ENCODE measurements around the gene LCOR.

The LCOR gene

DNA sequence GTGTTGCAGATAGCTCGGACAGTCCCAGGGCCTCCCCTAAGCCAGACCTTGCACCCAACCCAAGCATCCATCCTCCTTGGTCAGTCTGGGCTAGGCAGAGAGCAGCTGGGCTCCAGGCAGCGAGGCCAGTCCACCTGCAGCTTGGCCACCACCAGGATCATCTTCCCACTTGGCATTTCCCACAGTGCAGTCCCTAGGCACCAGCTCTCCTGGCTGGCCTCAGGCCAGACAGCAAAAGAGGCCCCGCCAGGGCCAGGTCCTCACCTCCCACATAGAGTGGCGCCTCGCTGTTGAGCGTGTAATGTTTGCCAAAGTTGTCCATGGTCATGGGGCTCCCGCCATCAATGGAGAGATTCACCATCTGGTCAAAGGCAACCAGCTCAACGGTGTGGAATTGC lies 171.7 kb downstream of the LCOR start:
- TF ChIP-seq, protein P1, sequence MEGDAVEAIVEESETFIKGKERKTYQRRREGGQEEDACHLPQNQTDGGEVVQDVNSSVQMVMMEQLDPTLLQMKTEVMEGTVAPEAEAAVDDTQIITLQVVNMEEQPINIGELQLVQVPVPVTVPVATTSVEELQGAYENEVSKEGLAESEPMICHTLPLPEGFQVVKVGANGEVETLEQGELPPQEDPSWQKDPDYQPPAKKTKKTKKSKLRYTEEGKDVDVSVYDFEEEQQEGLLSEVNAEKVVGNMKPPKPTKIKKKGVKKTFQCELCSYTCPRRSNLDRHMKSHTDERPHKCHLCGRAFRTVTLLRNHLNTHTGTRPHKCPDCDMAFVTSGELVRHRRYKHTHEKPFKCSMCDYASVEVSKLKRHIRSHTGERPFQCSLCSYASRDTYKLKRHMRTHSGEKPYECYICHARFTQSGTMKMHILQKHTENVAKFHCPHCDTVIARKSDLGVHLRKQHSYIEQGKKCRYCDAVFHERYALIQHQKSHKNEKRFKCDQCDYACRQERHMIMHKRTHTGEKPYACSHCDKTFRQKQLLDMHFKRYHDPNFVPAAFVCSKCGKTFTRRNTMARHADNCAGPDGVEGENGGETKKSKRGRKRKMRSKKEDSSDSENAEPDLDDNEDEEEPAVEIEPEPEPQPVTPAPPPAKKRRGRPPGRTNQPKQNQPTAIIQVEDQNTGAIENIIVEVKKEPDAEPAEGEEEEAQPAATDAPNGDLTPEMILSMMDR (IDR thresholded peaks at IDR 0.05; ENCODE audit: poor library complexity, severe bottlenecking), result no peak
- Histone ChIP-seq H3K27ac (ENCODE audit: poor library complexity, severe bottlenecking) (no peak overlapping the region), H3K4me1 (ENCODE audit: insufficient read depth, poor library complexity, severe bottlenecking) (peaks cover 6% of the 10 kb centered on the region), H3K4me3 (ENCODE audit: severe bottlenecking) (no peak overlapping the region), H3K9me3 (ENCODE audit: severe bottlenecking) (peaks cover 9% of the 10 kb centered on the region), H3K27me3 (ENCODE audit: insufficient read depth, poor library complexity, severe bottlenecking) (no peaks in the 10 kb centered on the region), H3K36me3 (ENCODE audit: low read depth) (no peaks in the 10 kb centered on the region)
- no peak for DNase-seq (ENCODE audit: low spot score)
- no peak for ATAC-seq (ENCODE audit: low read depth)

DNA sequence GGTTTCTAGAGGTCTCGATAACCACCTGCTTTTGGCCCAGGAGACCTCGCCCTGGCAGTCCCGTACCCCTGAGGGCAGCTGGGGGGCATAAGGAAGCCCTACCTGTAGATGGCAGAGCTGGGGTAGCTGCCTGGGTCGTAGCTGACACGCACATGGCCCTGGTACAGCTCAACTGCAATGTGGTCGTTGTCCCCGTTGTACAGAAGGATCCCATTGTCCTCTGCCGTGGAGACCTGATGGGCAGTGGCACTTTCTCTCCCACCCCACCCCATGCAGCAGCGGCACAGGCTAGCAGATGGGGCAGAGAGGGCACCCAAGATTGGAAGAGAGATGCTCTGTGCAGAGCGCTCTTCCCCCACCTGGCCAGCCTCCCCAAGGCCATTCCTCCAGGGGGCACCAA lies 172.5 kb downstream of the LCOR start:
- TF ChIP-seq, protein P1 (IDR thresholded peaks at IDR 0.05; ENCODE audit: poor library complexity, severe bottlenecking), result no peak
- peaks cover 6% of the 10 kb centered on the region for H3K4me1 ChIP-seq (ENCODE audit: insufficient read depth, poor library complexity, severe bottlenecking)
- DNase-seq (ENCODE audit: low spot score), result no peak
- no peaks in the 10 kb centered on the region for H3K27me3 ChIP-seq (ENCODE audit: insufficient read depth, poor library complexity, severe bottlenecking)
- no peak overlapping the region for H3K27ac ChIP-seq (ENCODE audit: poor library complexity, severe bottlenecking)
- H3K4me3 ChIP-seq (ENCODE audit: severe bottlenecking), result no peak overlapping the region
- no peak for ATAC-seq (ENCODE audit: low read depth)
- H3K36me3 ChIP-seq (ENCODE audit: low read depth), result no peaks in the 10 kb centered on the region
- peaks cover 9% of the 10 kb centered on the region for H3K9me3 ChIP-seq (ENCODE audit: severe bottlenecking)

DNA sequence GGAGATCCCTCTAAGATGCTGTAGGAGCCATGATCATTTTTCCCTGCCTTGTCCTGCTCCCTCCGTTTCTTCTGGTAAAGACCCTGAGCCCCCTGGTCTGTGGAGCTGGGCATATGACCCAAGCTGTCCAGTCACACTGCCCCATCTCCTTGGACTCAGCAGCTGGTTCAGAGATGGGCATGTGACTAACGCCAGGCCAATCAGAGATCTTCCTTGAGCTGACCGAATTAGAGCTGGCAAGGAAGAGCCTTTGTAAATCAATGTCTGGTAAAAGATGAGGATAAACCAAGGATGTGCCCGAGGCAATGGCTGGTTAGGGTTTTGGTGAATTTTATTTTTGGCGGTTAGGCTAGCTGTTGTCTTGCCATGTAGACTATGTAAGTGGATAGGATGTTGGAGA lies 173.3 kb downstream of the LCOR start:
- peaks cover 1% of the 10 kb centered on the region for H3K4me1 ChIP-seq (ENCODE audit: insufficient read depth, poor library complexity, severe bottlenecking)

DNA sequence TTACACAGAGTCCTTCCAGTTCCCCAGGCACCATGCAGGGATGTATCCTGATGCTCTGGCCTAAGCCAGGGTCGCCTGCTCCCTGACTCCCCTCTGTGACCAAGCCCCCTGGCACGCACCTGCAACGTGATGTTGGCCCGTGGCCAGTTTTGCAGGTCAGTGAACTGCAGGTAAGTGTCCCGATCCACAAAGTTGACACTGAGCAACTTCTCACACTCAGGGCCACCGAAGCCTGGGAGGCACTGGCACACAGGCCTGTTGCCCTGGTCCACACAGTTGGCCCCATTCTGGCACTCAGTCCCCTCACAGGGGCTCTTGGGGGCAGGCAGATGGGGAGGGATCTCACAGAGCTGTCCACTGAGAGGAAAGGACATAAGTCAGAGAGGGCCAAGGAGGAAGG lies 174.3 kb downstream of the LCOR start:
- Histone ChIP-seq H3K4me3 (ENCODE audit: severe bottlenecking) (no peak overlapping the region), H3K36me3 (ENCODE audit: low read depth) (no peaks in the 10 kb centered on the region), H3K27me3 (ENCODE audit: insufficient read depth, poor library complexity, severe bottlenecking) (no peaks in the 10 kb centered on the region), H3K27ac (ENCODE audit: poor library complexity, severe bottlenecking) (no peak overlapping the region), H3K4me1 (ENCODE audit: insufficient read depth, poor library complexity, severe bottlenecking) (no peaks in the 10 kb centered on the region), H3K9me3 (ENCODE audit: severe bottlenecking) (peaks cover 9% of the 10 kb centered on the region)
- no peak for DNase-seq (ENCODE audit: low spot score)
- no peak for ATAC-seq (ENCODE audit: low read depth)
- TF ChIP-seq, protein P1 (IDR thresholded peaks at IDR 0.05; ENCODE audit: poor library complexity, severe bottlenecking), result no peak

More for the DNA sequence above, 173.3 kb downstream of the LCOR start:
- Histone ChIP-seq H3K9me3 (ENCODE audit: severe bottlenecking) (peaks cover 9% of the 10 kb centered on the region), H3K4me3 (ENCODE audit: severe bottlenecking) (no peak overlapping the region), H3K27me3 (ENCODE audit: insufficient read depth, poor library complexity, severe bottlenecking) (no peaks in the 10 kb centered on the region), H3K36me3 (ENCODE audit: low read depth) (no peaks in the 10 kb centered on the region), H3K27ac (ENCODE audit: poor library complexity, severe bottlenecking) (no peak overlapping the region)
- TF ChIP-seq, protein P1 (IDR thresholded peaks at IDR 0.05; ENCODE audit: poor library complexity, severe bottlenecking), result no peak
- no peak for DNase-seq (ENCODE audit: low spot score)
- ATAC-seq (ENCODE audit: low read depth), result no peak

DNA sequence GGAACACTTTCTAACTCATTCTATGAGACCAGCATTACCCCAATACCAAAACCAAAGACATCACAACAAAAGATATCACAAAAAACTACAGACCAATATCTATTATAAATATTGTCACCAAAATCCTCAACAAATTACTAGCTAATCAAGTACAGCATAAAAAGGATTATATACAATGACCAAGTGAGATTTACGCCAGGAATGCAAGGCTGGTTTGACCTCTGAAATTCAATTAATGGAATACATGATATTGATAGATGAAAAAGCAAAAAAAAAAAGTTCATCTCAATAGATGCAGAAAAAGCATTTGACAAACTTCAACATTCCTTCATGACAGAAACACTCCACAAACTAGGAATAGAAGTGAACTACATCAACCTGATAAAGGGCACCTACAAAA lies 175.3 kb downstream of the LCOR start:
- Histone ChIP-seq H3K9me3 (ENCODE audit: severe bottlenecking) (peaks cover 9% of the 10 kb centered on the region), H3K27ac (ENCODE audit: poor library complexity, severe bottlenecking) (no peak overlapping the region), H3K36me3 (ENCODE audit: low read depth) (no peaks in the 10 kb centered on the region), H3K27me3 (ENCODE audit: insufficient read depth, poor library complexity, severe bottlenecking) (no peaks in the 10 kb centered on the region), H3K4me1 (ENCODE audit: insufficient read depth, poor library complexity, severe bottlenecking) (no peaks in the 10 kb centered on the region), H3K4me3 (ENCODE audit: severe bottlenecking) (no peak overlapping the region)
- ATAC-seq (ENCODE audit: low read depth) (no peak), DNase-seq (ENCODE audit: low spot score) (no peak)
- TF ChIP-seq, protein P1 (IDR thresholded peaks at IDR 0.05; ENCODE audit: poor library complexity, severe bottlenecking), result no peak

All from RWPE2 (cell line).